ENCODE results near the gene PIP4K2C.

DNA sequence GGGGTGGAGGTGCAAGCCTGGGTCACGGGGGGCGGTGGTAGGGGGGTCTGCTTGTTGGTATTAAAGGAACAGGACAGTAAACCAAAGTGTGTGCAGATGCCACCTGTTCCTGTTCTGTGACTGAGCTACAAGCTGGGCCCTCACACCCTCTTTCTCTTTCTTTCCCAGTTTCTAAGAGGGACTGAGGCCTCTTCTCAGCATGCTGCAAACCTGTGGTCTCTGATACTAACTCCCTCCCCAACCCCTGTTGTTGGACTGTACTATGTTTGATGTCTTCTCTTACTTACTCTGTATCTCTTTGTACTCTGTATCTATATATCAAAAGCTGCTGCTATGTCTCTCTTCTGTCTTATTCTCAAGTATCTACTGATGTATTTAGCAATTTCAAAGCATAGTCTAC, 6.9 kb upstream of the PIP4K2C start:
- TF ChIP-seq POLR2AphosphoS5 (IDR thresholded peaks at IDR 0.05; ENCODE audit: low read depth) (no peak), REST (IDR thresholded peaks at IDR 0.05; ENCODE audit: insufficient replicate concordance, low read depth) (no peak), GABPA (IDR thresholded peaks at IDR 0.05; ENCODE audit: low read depth) (no peak), SPI1 (IDR thresholded peaks at IDR 0.05; ENCODE audit: borderline replicate concordance, low read depth) (no peak)
- TF ChIP-seq, protein P1, sequence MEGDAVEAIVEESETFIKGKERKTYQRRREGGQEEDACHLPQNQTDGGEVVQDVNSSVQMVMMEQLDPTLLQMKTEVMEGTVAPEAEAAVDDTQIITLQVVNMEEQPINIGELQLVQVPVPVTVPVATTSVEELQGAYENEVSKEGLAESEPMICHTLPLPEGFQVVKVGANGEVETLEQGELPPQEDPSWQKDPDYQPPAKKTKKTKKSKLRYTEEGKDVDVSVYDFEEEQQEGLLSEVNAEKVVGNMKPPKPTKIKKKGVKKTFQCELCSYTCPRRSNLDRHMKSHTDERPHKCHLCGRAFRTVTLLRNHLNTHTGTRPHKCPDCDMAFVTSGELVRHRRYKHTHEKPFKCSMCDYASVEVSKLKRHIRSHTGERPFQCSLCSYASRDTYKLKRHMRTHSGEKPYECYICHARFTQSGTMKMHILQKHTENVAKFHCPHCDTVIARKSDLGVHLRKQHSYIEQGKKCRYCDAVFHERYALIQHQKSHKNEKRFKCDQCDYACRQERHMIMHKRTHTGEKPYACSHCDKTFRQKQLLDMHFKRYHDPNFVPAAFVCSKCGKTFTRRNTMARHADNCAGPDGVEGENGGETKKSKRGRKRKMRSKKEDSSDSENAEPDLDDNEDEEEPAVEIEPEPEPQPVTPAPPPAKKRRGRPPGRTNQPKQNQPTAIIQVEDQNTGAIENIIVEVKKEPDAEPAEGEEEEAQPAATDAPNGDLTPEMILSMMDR (IDR thresholded peaks at IDR 0.05; ENCODE audit: insufficient read depth, low read length), result no peak
